ENCODE data around the gene ZC3H4.
"Not testable (repeated sequence)": the region's sequence is repeated elsewhere in the genome, so short reads cannot be mapped to it uniquely, and the experiment has no call there.

ZC3H4 gene

GRCh38 chr19:47112997-47113849, at the start of gene ZC3H4:
TSS of gene ZC3H4 (minus strand) at chr19:47113776. CDS start at chr19:47112584, 1,192 bp downstream.
- peak; percentile 99 for DNase-seq (ENCODE audit: low read depth)

- DNase-seq (ENCODE audit: low read depth), result no peak
Observed at GRCh38 chr19:47161876-47162489, 48.4 kb upstream of the ZC3H4 start.

- no peak for DNase-seq (ENCODE audit: low read depth)
Observed at GRCh38 chr19:47158879-47159503, 45.4 kb upstream of the ZC3H4 start.

- DNase-seq (ENCODE audit: low read depth), result no peak
Observed at GRCh38 chr19:47158367-47158791, 44.8 kb upstream of the ZC3H4 start.

- no peak for DNase-seq (ENCODE audit: low read depth)
Observed at GRCh38 chr19:47157431-47158321, 44.1 kb upstream of the ZC3H4 start.

- DNase-seq (ENCODE audit: low read depth), result no peak
Observed at GRCh38 chr19:47156861-47157430, 43.4 kb upstream of the ZC3H4 start.

GRCh38 chr19:47155148-47155547, 41.6 kb upstream of the ZC3H4 start:
- DNase-seq (ENCODE audit: low read depth), result no peak

GRCh38 chr19:47153266-47153665, 39.7 kb upstream of the ZC3H4 start:
- DNase-seq (ENCODE audit: low read depth), result no peak

GRCh38 chr19:47152632-47153031, 39.1 kb upstream of the ZC3H4 start:
- no peak for DNase-seq (ENCODE audit: low read depth)

- no peak for DNase-seq (ENCODE audit: low read depth)
Observed at GRCh38 chr19:47152205-47152604, 38.6 kb upstream of the ZC3H4 start.

GRCh38 chr19:47151627-47152026, 38.1 kb upstream of the ZC3H4 start:
- no peak for DNase-seq (ENCODE audit: low read depth)

- DNase-seq (ENCODE audit: low read depth), result no peak
Observed at GRCh38 chr19:47146920-47147319, 33.3 kb upstream of the ZC3H4 start.

- DNase-seq (ENCODE audit: low read depth), result no peak
Observed at GRCh38 chr19:47145639-47146486, 32.3 kb upstream of the ZC3H4 start.

GRCh38 chr19:47144630-47145029, 31.1 kb upstream of the ZC3H4 start:
- DNase-seq (ENCODE audit: low read depth), result no peak

- no peak for DNase-seq (ENCODE audit: low read depth)
Observed at GRCh38 chr19:47143322-47144073, 29.9 kb upstream of the ZC3H4 start.

GRCh38 chr19:47142779-47143178, 29.2 kb upstream of the ZC3H4 start:
- DNase-seq (ENCODE audit: low read depth), result no peak

- no peak for DNase-seq (ENCODE audit: low read depth)
Observed at GRCh38 chr19:47141695-47142094, 28.1 kb upstream of the ZC3H4 start.

- not testable (repeated sequence) for DNase-seq (ENCODE audit: low read depth)
Observed at GRCh38 chr19:47141252-47141651, 27.7 kb upstream of the ZC3H4 start.

GRCh38 chr19:47135156-47135555, 21.6 kb upstream of the ZC3H4 start:
- DNase-seq (ENCODE audit: low read depth), result no peak

GRCh38 chr19:47134545-47134944, 21.0 kb upstream of the ZC3H4 start:
- DNase-seq (ENCODE audit: low read depth), result no peak
